T-cell (primary cell): ENCODE results near the gene ZXDC. TPM values are rescaled to one million over a fixed set of nuclear protein-coding genes. Genes with fewer than 3 reads are reported as not detected.

Experiments
- ATAC-seq, 4 experiments: fragments of 200-7000 bp in 3 of 4; fragments of 150-1000 bp in 1 of 4; cut with Tn5 transposase; replicated peaks in 1 of 4; 1 replicate in 3 of 4; 2 replicates in 1 of 4; pipeline ENCODE4 v1.10.0; 2021; ENCODE audit warnings: moderate library complexity in 3 of 4, mild to moderate bottlenecking in 2 of 4, moderate number of reproducible peaks in 1 of 4
- CTCF ChIA-PET, 2 donors: fragments of 300-600 bp; sonication (Branson Sonifier 250); formaldehyde crosslinking; loops; one replicate each; lab custom pipeline; 2022; ENCODE audit warnings: antibody characterized with exemption in 2 of 2; lab: Charles Lee
- POLR2A ChIA-PET, 2 donors: fragments of 300-600 bp; sonication (Branson Sonifier 250); formaldehyde crosslinking; loops; one replicate each; lab custom pipeline; 2022; ENCODE audit warnings: antibody characterized with exemption in 2 of 2; lab: Charles Lee
- DNase-seq, 35 experiments: peaks; one replicate each; pipeline versions ENCODE4 v3.0.0 to v3.0.0-alpha.2; 2013 to 2023
- H3K27ac ChIP-seq: one replicate; pipeline ENCODE4 v1.5.1; 2013; ENCODE audit warnings: low read length
- H3K27me3 ChIP-seq, 2 experiments: replicated peaks in 1 of 2; 1 replicate in 1 of 2; 2 replicates in 1 of 2; pipeline versions ENCODE4 v1.6.1 to v1.7.0; 2013; ENCODE audit warnings: low read length in 1 of 2, mixed read lengths in 1 of 2; ENCODE audit not compliant: control insufficient read depth in 2 of 2, insufficient read depth in 2 of 2; ENCODE audit errors: extremely low read depth in 1 of 2
- H3K36me3 ChIP-seq, 2 donors: 1 replicate in 1 of 2; 2 replicates in 1 of 2; pipeline versions ENCODE4 v1.6.1 to v1.7.0; 2013; ENCODE audit warnings: low read length in 1 of 2; ENCODE audit not compliant: control insufficient read depth in 2 of 2, insufficient read depth in 1 of 2; ENCODE audit errors: extremely low read depth in 1 of 2
- H3K4me1 ChIP-seq, 2 experiments: 1 replicate in 1 of 2; 2 replicates in 1 of 2; pipeline versions ENCODE4 v1.6.1 to v1.7.0; 2013; ENCODE audit warnings: low read length in 2 of 2, mixed read lengths in 1 of 2; ENCODE audit not compliant: insufficient read depth in 2 of 2, control insufficient read depth in 1 of 2; ENCODE audit errors: extremely low read depth in 1 of 2
- H3K4me3 ChIP-seq, 2 donors: 1 replicate in 1 of 2; 2 replicates in 1 of 2; pipeline versions ENCODE4 v1.5.1 to v1.7.0; 2013; ENCODE audit warnings: mild to moderate bottlenecking in 2 of 2, low read length in 1 of 2, moderate library complexity in 1 of 2; ENCODE audit not compliant: control insufficient read depth in 1 of 2; ENCODE audit errors: extremely low read depth in 1 of 2
- H3K9me3 ChIP-seq: 2 replicates; pipeline ENCODE4 v1.7.0; 2013
- H3K27ac Mint-ChIP-seq, 2 donors: one replicate each; pipeline ENCODE4 v1.8.0; 2020 to 2021; ENCODE audit warnings: mild to moderate bottlenecking in 2 of 2, mixed read lengths in 2 of 2
- H3K27me3 Mint-ChIP-seq, 2 donors: one replicate each; pipeline ENCODE4 v1.8.0; 2021 to 2022; ENCODE audit warnings: mixed read lengths in 2 of 2
- H3K36me3 Mint-ChIP-seq: one replicate; pipeline ENCODE4 v1.8.0; 2021; ENCODE audit warnings: mixed read lengths
- H3K4me1 Mint-ChIP-seq, 3 donors: one replicate each; pipeline ENCODE4 v1.8.0; 2020 to 2022; ENCODE audit warnings: mixed read lengths in 3 of 3, mild to moderate bottlenecking in 1 of 3
- H3K4me3 Mint-ChIP-seq, 3 donors: one replicate each; pipeline ENCODE4 v1.8.0; 2020 to 2022; ENCODE audit warnings: mild to moderate bottlenecking in 3 of 3, mixed read lengths in 3 of 3, moderate library complexity in 3 of 3
- H3K9me3 Mint-ChIP-seq, 3 donors: one replicate each; pipeline ENCODE4 v1.8.0; 2020 to 2022; ENCODE audit warnings: mixed read lengths in 3 of 3
- WGBS: methylation state at CpG from one replicate; pipeline ENCODE4 v1.1.5; 2013; ENCODE audit warnings: missing lambda C conversion rate; ENCODE audit not compliant: insufficient coverage; 5-methylcytosine and 5-hydroxymethylcytosine counted together
- total RNA-seq, 35 experiments: library from RNA in 6 of 35; stranded (reverse) in 6 of 35; fragments of 120-200 nt in 1 of 35; gene quantifications; one replicate each; pipeline versions ENCODE4 v1.2.1 to v1.2.4 and lab custom pipeline; 2013 to 2026

ZXDC gene
- total RNA-seq, 5 donors from 2014 or later (not counting 1 experiment from before 2014, with no cell fraction given), result 57.6 to 68.7 (median 61.8) TPM

DNA sequence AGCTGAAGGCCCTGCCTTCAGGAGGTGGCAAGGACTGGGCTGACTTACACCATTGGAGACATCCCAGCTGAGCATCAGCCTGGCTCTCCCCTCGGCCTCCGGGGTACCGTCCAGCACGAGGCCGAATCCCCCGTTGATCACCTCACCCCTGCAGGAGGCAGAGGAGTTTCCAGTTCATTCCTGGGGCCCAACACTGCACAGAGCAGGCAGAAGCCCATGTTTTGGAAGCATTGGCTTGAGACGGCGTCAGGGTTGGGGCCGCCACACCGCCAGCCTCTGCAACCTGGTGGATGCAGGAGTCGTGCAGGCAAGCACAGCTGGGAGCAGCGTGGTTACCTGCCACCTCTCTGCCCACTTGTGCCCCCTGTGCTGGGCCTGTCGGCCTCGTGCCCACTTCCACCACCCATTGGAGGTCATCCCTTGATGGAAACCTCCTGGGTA lies 7.7 kb upstream of the ZXDC start:
- Histone ChIP-seq H3K27me3 (no peaks in the 10 kb centered on the region), H3K36me3 (no peaks in the 10 kb centered on the region), H3K27ac (no peak overlapping the region), H3K4me3 (no peak overlapping the region), H3K4me1 (peaks cover 0 to 11% of the 10 kb centered on the region in 2 experiments), H3K9me3 (no peaks in the 10 kb centered on the region)
- 81% methylated on average over 14 of the region's 14 CpGs for WGBS
- no peak for ATAC-seq
- ChIA-PET POLR2A (no interaction called here), CTCF (no interaction called here)
- H3K4me3 Mint-ChIP-seq, result no peak overlapping the region
- no peaks in the 10 kb centered on the region for H3K9me3 Mint-ChIP-seq
- H3K27me3 Mint-ChIP-seq, result no peaks in the 10 kb centered on the region
- no peak overlapping the region for H3K27ac Mint-ChIP-seq
- H3K36me3 Mint-ChIP-seq, result no peaks in the 10 kb centered on the region
- DNase-seq, result no peak
- peaks cover 9 to 16% (median 12%) of the 10 kb centered on the region in 3 donors for H3K4me1 Mint-ChIP-seq

DNA sequence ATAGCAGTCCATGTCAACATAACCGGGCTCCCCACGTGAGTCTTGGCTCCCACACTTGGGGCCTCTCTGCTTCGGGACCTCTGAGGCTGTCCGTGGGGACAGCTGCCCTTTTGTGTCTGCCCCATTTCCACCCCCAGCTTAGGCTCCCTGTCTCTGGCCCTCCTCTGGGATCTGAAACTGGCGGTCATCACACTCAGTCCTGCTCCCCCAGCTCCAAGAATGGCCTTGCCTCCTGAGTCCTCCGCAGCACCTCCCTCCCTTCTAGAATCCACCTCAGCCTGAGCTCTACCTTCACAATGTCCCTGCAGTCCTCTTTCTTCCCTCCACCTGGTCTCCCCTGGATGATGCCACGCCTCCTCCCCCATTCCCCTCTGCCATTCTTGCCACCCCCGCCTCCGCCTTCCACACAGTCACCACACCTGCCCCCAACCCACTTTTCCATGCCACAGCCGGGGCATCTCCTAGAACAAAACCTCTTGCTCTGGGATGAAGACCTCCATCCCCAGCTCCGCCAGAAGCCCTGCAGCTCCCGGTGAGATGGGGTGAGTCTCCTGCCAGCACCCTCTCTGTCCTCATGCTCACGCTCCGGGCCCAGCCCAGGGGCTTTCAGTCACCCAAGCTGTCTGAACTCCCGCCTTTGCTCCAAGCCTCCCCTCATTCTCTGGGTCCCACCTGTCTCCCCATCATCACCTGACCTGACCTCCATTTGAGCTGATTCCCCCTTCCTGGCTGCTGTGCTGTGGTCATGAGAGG lies 7.0 kb upstream of the ZXDC start:
- CTCF ChIA-PET, result no interaction called here
- Histone ChIP-seq H3K4me3 (no peak overlapping the region), H3K36me3 (no peaks in the 10 kb centered on the region), H3K27ac (no peak overlapping the region), H3K4me1 (peaks cover 0 to 11% of the 10 kb centered on the region in 2 experiments), H3K27me3 (no peaks in the 10 kb centered on the region), H3K9me3 (no peaks in the 10 kb centered on the region)
- no peak for DNase-seq
- 87% methylated on average over 14 of the region's 15 CpGs for WGBS
- ATAC-seq, result no peak
- Mint-ChIP-seq H3K36me3 (no peaks in the 10 kb centered on the region), H3K27ac (no peak overlapping the region), H3K27me3 (no peaks in the 10 kb centered on the region), H3K9me3 (no peaks in the 10 kb centered on the region), H3K4me3 (no peak overlapping the region), H3K4me1 (peaks cover 9 to 16% (median 12%) of the 10 kb centered on the region in 3 donors)
- POLR2A ChIA-PET, result no interaction called here

DNA sequence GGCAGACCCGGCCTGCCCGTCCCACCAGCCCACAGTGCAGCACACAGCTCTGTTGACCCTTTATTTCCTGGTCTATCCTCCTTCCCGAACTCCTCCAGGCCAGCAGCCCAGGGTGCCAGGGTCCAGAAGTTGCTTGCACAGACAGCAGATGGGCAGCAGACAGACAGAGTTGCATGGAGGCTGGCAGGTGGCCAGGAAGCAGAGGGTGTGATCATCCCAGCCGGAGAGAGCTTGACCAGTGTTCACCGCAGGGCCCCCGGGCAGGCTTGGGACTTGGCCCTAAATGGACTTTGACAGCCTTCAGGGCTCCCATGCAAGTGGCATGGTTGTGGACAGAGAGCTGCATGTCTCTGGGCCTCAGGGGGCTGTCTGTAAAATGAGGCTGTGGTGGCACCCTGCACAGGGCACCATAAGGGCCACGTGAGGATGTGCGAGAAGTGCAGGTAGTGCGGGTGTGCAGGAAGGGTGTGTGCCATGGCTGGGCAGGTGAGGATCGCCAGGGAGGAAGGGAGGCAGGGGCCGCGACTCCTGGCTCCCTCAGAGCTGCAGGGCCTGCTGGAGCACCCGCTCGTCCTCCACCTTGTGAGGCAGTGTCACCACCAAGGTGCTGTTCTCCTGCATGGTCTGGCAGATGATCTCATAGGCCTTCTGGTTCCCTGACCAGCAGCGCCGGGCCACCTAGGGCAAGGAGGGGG lies 6.3 kb upstream of the ZXDC start:
- CTCF ChIA-PET, result no interaction called here
- WGBS, result 90% methylated on average over 16 of the region's 16 CpGs

DNA sequence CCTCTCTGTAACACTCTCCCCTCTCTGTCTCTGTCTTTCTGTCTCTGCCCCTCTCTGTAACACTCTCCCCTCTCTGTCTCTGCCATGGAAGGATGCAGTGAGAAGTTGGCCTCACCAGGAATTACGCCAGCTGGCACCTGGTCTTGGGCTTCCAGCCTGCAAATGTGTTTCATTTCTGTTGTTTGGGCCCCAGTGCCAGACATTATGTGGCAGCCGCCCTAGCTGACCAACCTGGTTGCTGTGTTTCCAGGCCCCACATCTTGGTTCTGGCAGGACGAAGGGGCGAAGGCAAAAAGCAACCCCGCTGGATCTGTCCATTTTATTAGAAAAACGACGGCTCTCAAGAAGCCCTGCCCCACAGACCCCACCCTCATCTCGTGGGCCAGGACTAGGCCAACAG lies 5.2 kb upstream of the ZXDC start:
- Histone ChIP-seq H3K27ac (no peak overlapping the region), H3K9me3 (no peaks in the 10 kb centered on the region), H3K27me3 (no peaks in the 10 kb centered on the region), H3K4me1 (peaks cover 0 to 7% of the 10 kb centered on the region in 2 experiments), H3K36me3 (no peaks in the 10 kb centered on the region), H3K4me3 (no peak overlapping the region)
- no peaks in the 10 kb centered on the region for H3K9me3 Mint-ChIP-seq
- H3K27me3 Mint-ChIP-seq, result no peaks in the 10 kb centered on the region
- H3K4me1 Mint-ChIP-seq, result peaks cover 7 to 12% (median 7%) of the 10 kb centered on the region in 3 donors
- H3K36me3 Mint-ChIP-seq, result no peaks in the 10 kb centered on the region
- WGBS, result 89% methylated on average over 5 of the region's 8 CpGs
- no peak overlapping the region for H3K27ac Mint-ChIP-seq
- ATAC-seq (no peak), DNase-seq (no peak)
- H3K4me3 Mint-ChIP-seq, result no peak overlapping the region
- POLR2A ChIA-PET, result no interaction called here
- CTCF ChIA-PET, result no interaction called here

More for the DNA sequence above, 6.3 kb upstream of the ZXDC start:
- no peaks in the 10 kb centered on the region for H3K9me3 Mint-ChIP-seq
- no peaks in the 10 kb centered on the region for H3K27me3 Mint-ChIP-seq
- peaks cover 7 to 15% (median 10%) of the 10 kb centered on the region in 3 donors for H3K4me1 Mint-ChIP-seq
- Histone ChIP-seq H3K27ac (no peak overlapping the region), H3K36me3 (no peaks in the 10 kb centered on the region), H3K9me3 (no peaks in the 10 kb centered on the region), H3K4me1 (peaks cover 0 to 4% of the 10 kb centered on the region in 2 experiments), H3K4me3 (no peak overlapping the region), H3K27me3 (no peaks in the 10 kb centered on the region)
- no peak for DNase-seq
- POLR2A ChIA-PET, result no interaction called here
- H3K4me3 Mint-ChIP-seq, result no peak overlapping the region
- H3K36me3 Mint-ChIP-seq, result no peaks in the 10 kb centered on the region
- ATAC-seq, result no peak
- H3K27ac Mint-ChIP-seq, result no peak overlapping the region

DNA sequence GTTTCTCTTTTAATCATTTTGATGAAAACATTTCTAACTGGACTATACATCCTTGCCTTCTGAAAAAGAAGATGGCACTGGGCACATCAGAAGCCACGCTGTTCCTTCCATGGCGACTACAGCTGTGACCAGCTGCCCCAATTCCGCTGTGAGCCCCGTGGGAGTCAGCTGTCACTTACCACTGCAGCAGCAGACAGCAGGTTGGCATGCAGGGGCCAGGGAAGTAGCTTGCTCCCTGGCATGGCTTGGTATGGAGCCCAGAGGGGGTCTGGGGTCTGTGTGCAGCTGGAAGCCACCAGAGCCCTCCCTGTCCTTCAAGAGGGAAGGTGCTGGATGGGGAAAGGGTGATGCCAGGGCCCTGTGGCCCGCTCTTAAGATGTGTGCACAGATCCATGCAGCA lies 4.5 kb upstream of the ZXDC start:
- no peak overlapping the region for H3K4me3 Mint-ChIP-seq
- H3K9me3 ChIP-seq, result no peaks in the 10 kb centered on the region
- H3K4me1 Mint-ChIP-seq, result peaks cover 7 to 11% (median 7%) of the 10 kb centered on the region in 3 donors
- H3K36me3 Mint-ChIP-seq, result no peaks in the 10 kb centered on the region
- H3K4me1 ChIP-seq, result peaks cover 0 to 7% of the 10 kb centered on the region in 2 experiments
- 96% methylated on average over 5 of the region's 5 CpGs for WGBS
- no peaks in the 10 kb centered on the region for H3K36me3 ChIP-seq
- H3K27me3 ChIP-seq, result no peaks in the 10 kb centered on the region
- ATAC-seq (no peak), DNase-seq (no peak)
- no peak overlapping the region for H3K4me3 ChIP-seq
- no peak overlapping the region for H3K27ac ChIP-seq
- H3K27ac Mint-ChIP-seq, result no peak overlapping the region
- POLR2A ChIA-PET, result no interaction called here
- no peaks in the 10 kb centered on the region for H3K9me3 Mint-ChIP-seq
- H3K27me3 Mint-ChIP-seq, result no peaks in the 10 kb centered on the region
- CTCF ChIA-PET, result no interaction called here

DNA sequence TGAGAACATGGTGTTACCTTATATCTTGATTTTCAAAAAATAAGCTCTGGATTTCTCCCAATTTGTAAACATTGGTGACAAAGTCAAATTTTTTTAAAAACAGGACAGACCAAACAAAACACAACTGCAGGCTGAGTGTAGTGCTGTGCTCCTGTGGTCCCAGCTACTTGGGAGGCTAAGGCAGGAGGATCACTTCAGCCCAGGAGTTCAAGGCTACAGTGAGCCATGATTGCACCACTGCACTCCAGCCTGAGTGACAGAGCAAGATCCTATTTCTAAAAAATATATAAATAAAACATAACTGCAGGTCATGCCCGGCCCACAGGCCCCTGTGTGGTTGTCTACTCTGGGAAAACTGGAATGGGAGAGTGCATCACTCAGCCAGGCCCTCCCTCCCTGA lies 4.0 kb upstream of the ZXDC start:
- no peak for ATAC-seq
- Mint-ChIP-seq H3K27me3 (no peaks in the 10 kb centered on the region), H3K36me3 (no peaks in the 10 kb centered on the region), H3K4me3 (no peak overlapping the region), H3K9me3 (no peaks in the 10 kb centered on the region), H3K27ac (no peak overlapping the region), H3K4me1 (peaks cover 8 to 13% (median 9%) of the 10 kb centered on the region in 3 donors)
- Histone ChIP-seq H3K4me3 (no peak overlapping the region), H3K36me3 (no peaks in the 10 kb centered on the region), H3K4me1 (peaks cover 0 to 12% of the 10 kb centered on the region in 2 experiments), H3K9me3 (no peaks in the 10 kb centered on the region), H3K27ac (no peak overlapping the region), H3K27me3 (no peaks in the 10 kb centered on the region)
- no peak for DNase-seq
- WGBS, result no CpG with 5 or more reads among the region's 1 CpG
- CTCF ChIA-PET, result no interaction called here
- POLR2A ChIA-PET, result no interaction called here
